ENCODE results near the gene QRFP.

- TF ChIP-seq NRF1 (IDR thresholded peaks at IDR 0.05; ENCODE audit: low read depth, low read length) (no peak), EP300 (IDR thresholded peaks at IDR 0.05; ENCODE audit: borderline replicate concordance in 1 of 2, low read depth in 1 of 2, low read length in 1 of 2) (no peak), PBX3 (IDR thresholded peaks at IDR 0.05) (no peak), CTCF (IDR thresholded peaks at IDR 0.05) (no peak), SIN3A (IDR thresholded peaks at IDR 0.05; ENCODE audit: borderline replicate concordance, low read depth, low read length) (no peak), RAD21 (IDR thresholded peaks at IDR 0.05; ENCODE audit: low read length) (no peak), GABPA (IDR thresholded peaks at IDR 0.05; ENCODE audit: low read depth) (no peak), MXI1 (IDR thresholded peaks at IDR 0.05; ENCODE audit: low read depth, low read length) (no peak)
- TF ChIP-seq, protein P1, sequence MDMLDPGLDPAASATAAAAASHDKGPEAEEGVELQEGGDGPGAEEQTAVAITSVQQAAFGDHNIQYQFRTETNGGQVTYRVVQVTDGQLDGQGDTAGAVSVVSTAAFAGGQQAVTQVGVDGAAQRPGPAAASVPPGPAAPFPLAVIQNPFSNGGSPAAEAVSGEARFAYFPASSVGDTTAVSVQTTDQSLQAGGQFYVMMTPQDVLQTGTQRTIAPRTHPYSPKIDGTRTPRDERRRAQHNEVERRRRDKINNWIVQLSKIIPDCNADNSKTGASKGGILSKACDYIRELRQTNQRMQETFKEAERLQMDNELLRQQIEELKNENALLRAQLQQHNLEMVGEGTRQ (IDR thresholded peaks at IDR 0.05; ENCODE audit: borderline replicate concordance, low read depth, low read length) = no peak
Observed at GRCh38 chr9:130887494-130888144, 9.0 kb downstream of the QRFP start.

All from SK-N-SH (cell line).